GM19395 (cell line): Measurements from ENCODE around the gene GJB1.
"Not testable (repeated sequence)": the region's sequence is repeated elsewhere in the genome, so short reads cannot be mapped to it uniquely, and the experiment has no call there.

Experiments
- ATAC-seq: cut with Tn5 transposase; IDR thresholded peaks from one replicate; pipeline ENCODE4 v1.9.1; 2021; ENCODE audit warnings: mild to moderate bottlenecking, moderate library complexity; ENCODE audit not compliant: unreplicated experiment

GJB1 gene

GRCh38 chrX:71254092-71254963 is 31.3 kb downstream of the GJB1 start, which contains the start of gene ZMYM3:
Gene ZMYM3, minus strand, starts transcription at chrX:71254140. Its CDS starts 885 bp downstream, at chrX:71253255.
- peak; percentile 73 for ATAC-seq

GRCh38 chrX:71256051-71256450 is 33.0 kb downstream of the GJB1 start:
- ATAC-seq = no peak

- ATAC-seq = no peak
Observed at GRCh38 chrX:71256856-71257255, 33.8 kb downstream of the GJB1 start.

- ATAC-seq = not testable (repeated sequence)
Observed at GRCh38 chrX:71268624-71269023, 45.6 kb downstream of the GJB1 start.

GRCh38 chrX:71269801-71270395 is 46.9 kb downstream of the GJB1 start:
- ATAC-seq = no peak

- not testable (repeated sequence) for ATAC-seq
Observed at GRCh38 chrX:71272313-71272712, 49.3 kb downstream of the GJB1 start.
